Astrocyte of the hippocampus (primary cell): ENCODE data around the gene LMTK2.
"Not testable (repeated sequence)": the region's sequence is repeated elsewhere in the genome, so short reads cannot be mapped to it uniquely, and the experiment has no call there.

Source experiments
- DNase-seq: peaks from one replicate; pipeline ENCODE4 v3.0.0; 2011; ENCODE audit warnings: low read depth, low spot score

The LMTK2 gene

GRCh38 chr7:98105942-98106544 is 619 bp upstream of the LMTK2 start:
- DNase-seq, result no peak

GRCh38 chr7:98107313-98107721 is 655 bp downstream of the LMTK2 start:
- peak; percentile 19 for DNase-seq

GRCh38 chr7:98110249-98111022 is 3.8 kb downstream of the LMTK2 start:
- no peak for DNase-seq

- DNase-seq, result no peak
Measured at GRCh38 chr7:98112077-98112476, 5.4 kb downstream of the LMTK2 start.

- DNase-seq, result no peak
Measured at GRCh38 chr7:98115746-98116525, 9.3 kb downstream of the LMTK2 start.

GRCh38 chr7:98116656-98117461 is 10.2 kb downstream of the LMTK2 start:
- DNase-seq, result no peak

- DNase-seq, result peak; percentile 80
Measured at GRCh38 chr7:98119256-98119918, 12.7 kb downstream of the LMTK2 start.

GRCh38 chr7:98120559-98120958 is 13.9 kb downstream of the LMTK2 start:
- no peak for DNase-seq

- DNase-seq, result not testable (repeated sequence)
Measured at GRCh38 chr7:98121388-98121787, 14.7 kb downstream of the LMTK2 start.

- no peak for DNase-seq
Measured at GRCh38 chr7:98123365-98123696, 16.7 kb downstream of the LMTK2 start.

GRCh38 chr7:98125759-98126158 is 19.1 kb downstream of the LMTK2 start:
- no peak for DNase-seq

GRCh38 chr7:98126311-98127142 is 19.9 kb downstream of the LMTK2 start:
- no peak for DNase-seq

- DNase-seq, result no peak
Measured at GRCh38 chr7:98128346-98128745, 21.7 kb downstream of the LMTK2 start.

- no peak for DNase-seq
Measured at GRCh38 chr7:98130959-98131358, 24.3 kb downstream of the LMTK2 start.

- no peak for DNase-seq
Measured at GRCh38 chr7:98133181-98133580, 26.5 kb downstream of the LMTK2 start.

GRCh38 chr7:98133621-98134303 is 27.1 kb downstream of the LMTK2 start:
- DNase-seq, result peak; percentile 48

- no peak for DNase-seq
Measured at GRCh38 chr7:98134420-98135228, 28.0 kb downstream of the LMTK2 start.

- DNase-seq, result no peak
Measured at GRCh38 chr7:98135984-98136383, 29.3 kb downstream of the LMTK2 start.

GRCh38 chr7:98136423-98136822 is 29.8 kb downstream of the LMTK2 start:
- no peak for DNase-seq
